Fibroblast of lung (primary cell): ENCODE measurements around the gene AATF. TPM values are rescaled to one million over a fixed set of nuclear protein-coding genes. Genes with fewer than 3 reads are reported as not detected.

ENCODE experiments used
- DNase-seq, 2 donors: peaks; one replicate each; pipeline versions ENCODE4 v3.0.0 to v3.0.0-alpha.2; 2010; ENCODE audit warnings: low read depth in 2 of 2
- H2AFZ ChIP-seq: 2 replicates; pipeline ENCODE4 v1.5.1; 2012; ENCODE audit warnings: low read length, control low read depth, inconsistent platforms
- H3K27ac ChIP-seq: 2 replicates; pipeline ENCODE4 v1.5.1; 2011; ENCODE audit warnings: low read length, control low read depth; ENCODE audit not compliant: insufficient read depth
- H3K27me3 ChIP-seq: 2 replicates; pipeline ENCODE4 v1.5.1; 2011; ENCODE audit warnings: mild to moderate bottlenecking, low read length; ENCODE audit not compliant: control insufficient read depth, insufficient read depth
- H3K36me3 ChIP-seq: 2 replicates; pipeline ENCODE4 v1.5.1; 2011; ENCODE audit warnings: low read length; ENCODE audit not compliant: control insufficient read depth, insufficient read depth
- H3K4me1 ChIP-seq: 2 replicates; pipeline ENCODE4 v1.5.1; 2011; ENCODE audit warnings: low read length; ENCODE audit not compliant: control insufficient read depth, insufficient read depth; ENCODE audit errors: extremely low read depth
- H3K4me2 ChIP-seq: 2 replicates; pipeline ENCODE4 v1.5.1; 2011; ENCODE audit warnings: low read length, control low read depth; ENCODE audit not compliant: insufficient read depth; ENCODE audit errors: extremely low read depth
- H3K4me3 ChIP-seq, 4 experiments: fragments of 200-600 bp in 1 of 4; sonication (generic) in 1 of 4; replicated peaks in 1 of 4; 2 replicates each; pipeline ENCODE4 v1.5.1; 2011 to 2016; ENCODE audit warnings: low read length in 4 of 4, low read depth in 3 of 4, mild to moderate bottlenecking in 3 of 4, control low read depth in 2 of 4, inconsistent platforms in 1 of 4, mixed read lengths in 1 of 4; ENCODE audit not compliant: insufficient read depth in 1 of 4; ENCODE audit errors: control extremely low read depth in 1 of 4
- H3K79me2 ChIP-seq: 2 replicates; pipeline ENCODE4 v1.5.1; 2012; ENCODE audit warnings: mild to moderate bottlenecking, low read length, inconsistent platforms; ENCODE audit not compliant: control insufficient read depth, insufficient read depth
- H3K9ac ChIP-seq: 2 replicates; pipeline ENCODE4 v1.5.1; 2011; ENCODE audit warnings: mild to moderate bottlenecking, low read length, control low read depth; ENCODE audit not compliant: insufficient read depth
- H3K9me3 ChIP-seq: 2 replicates; pipeline ENCODE4 v1.5.1; 2012; ENCODE audit warnings: low read depth, low read length; ENCODE audit not compliant: control insufficient read depth, insufficient read depth
- H4K20me1 ChIP-seq: 2 replicates; pipeline ENCODE4 v1.5.1; 2011; ENCODE audit warnings: low read length; ENCODE audit not compliant: control insufficient read depth, insufficient read depth; ENCODE audit errors: extremely low read depth
- CTCF ChIP-seq, 2 donors: IDR thresholded peaks in 1 of 2; conservative IDR thresholded peaks in 1 of 2; 1 replicate in 1 of 2; 2 replicates in 1 of 2; pipeline ENCODE4 v1.5.1; 2011 to 2012; ENCODE audit warnings: low read length in 2 of 2, control low read depth in 1 of 2, inconsistent platforms in 1 of 2, low read depth in 1 of 2, mild to moderate bottlenecking in 1 of 2
- EZH2 ChIP-seq: IDR thresholded peaks from 2 replicates; pipeline ENCODE4 v1.5.1; 2012; ENCODE audit warnings: low read length, control low read depth, mild to moderate bottlenecking; ENCODE audit errors: missing control alignments
- polyA plus RNA-seq, 2 donors: library from polyadenylated mRNA; depleted of rRNA in 1 of 2; stranded (reverse) in 1 of 2; unstranded in 1 of 2; fragments of >200 nt; gene quantifications; 2 replicates each; pipeline ENCODE4 v1.2.1, GENCODE V29; 2011 to 2012; ENCODE audit warnings: missing spikeins in 1 of 2
- total RNA-seq: library from RNA; depleted of rRNA; stranded (reverse); fragments of >200 nt; gene quantifications from 2 replicates; pipeline ENCODE4 v1.2.1, GENCODE V29; 2014

Gene AATF
- total and polyA plus RNA-seq, 2 donors (not counting 1 experiment from before 2014, with no cell fraction given): 11.9 to 30.7 TPM

- peaks cover 15% of the 10 kb centered on the region for H3K36me3 ChIP-seq
- no peaks in the 10 kb centered on the region for H3K9me3 ChIP-seq
- no peak overlapping the region for H3K27ac ChIP-seq
- no peaks in the 10 kb centered on the region for H4K20me1 ChIP-seq
- no peak overlapping the region for H3K9ac ChIP-seq
- H2AFZ ChIP-seq: no peak overlapping the region
- no peak overlapping the region for H3K4me2 ChIP-seq
- H3K4me3 ChIP-seq: no peak overlapping the region
- no peaks in the 10 kb centered on the region for H3K79me2 ChIP-seq
- H3K27me3 ChIP-seq: no peaks in the 10 kb centered on the region
- DNase-seq: no peak
- H3K4me1 ChIP-seq: no peaks in the 10 kb centered on the region
- no peak for TF ChIP-seq CTCF (conservative IDR thresholded peaks at IDR 0.05 in 1 of 2, IDR thresholded peaks at IDR 0.05 in 1 of 2; ENCODE audit: low read depth in 1 of 2, low read length in 2 of 2)
These were observed 134.2 kb downstream of the AATF start for GRCh38 chr17:37082985-37083384.

GRCh38 chr17:37083456-37083855 is 134.7 kb downstream of the AATF start:
- Histone ChIP-seq H3K36me3 (peaks cover 15% of the 10 kb centered on the region), H2AFZ (no peak overlapping the region), H3K9me3 (no peaks in the 10 kb centered on the region), H3K4me3 (no peak overlapping the region), H3K27ac (no peak overlapping the region), H3K9ac (no peak overlapping the region), H3K4me2 (no peak overlapping the region), H3K4me1 (no peaks in the 10 kb centered on the region), H3K79me2 (no peaks in the 10 kb centered on the region), H3K27me3 (no peaks in the 10 kb centered on the region), H4K20me1 (no peaks in the 10 kb centered on the region)
- TF ChIP-seq EZH2: no peak
- no peak for TF ChIP-seq CTCF (conservative IDR thresholded peaks at IDR 0.05 in 1 of 2, IDR thresholded peaks at IDR 0.05 in 1 of 2; ENCODE audit: low read depth in 1 of 2, low read length in 2 of 2)
- peak in 1 of 2 donors; percentile 12 for DNase-seq

GRCh38 chr17:37084372-37084771 is 135.6 kb downstream of the AATF start:
- Histone ChIP-seq H3K9ac (no peak overlapping the region), H3K4me3 (no peak overlapping the region), H3K9me3 (no peaks in the 10 kb centered on the region), H4K20me1 (no peaks in the 10 kb centered on the region), H2AFZ (no peak overlapping the region), H3K79me2 (no peaks in the 10 kb centered on the region), H3K27ac (no peak overlapping the region), H3K36me3 (peaks cover 19% of the 10 kb centered on the region), H3K4me1 (no peaks in the 10 kb centered on the region), H3K27me3 (no peaks in the 10 kb centered on the region), H3K4me2 (no peak overlapping the region)
- DNase-seq: no peak
- TF ChIP-seq CTCF (conservative IDR thresholded peaks at IDR 0.05 in 1 of 2, IDR thresholded peaks at IDR 0.05 in 1 of 2; ENCODE audit: low read depth in 1 of 2, low read length in 2 of 2): no peak
- TF ChIP-seq EZH2: no peak
